NAMALWA (cell line): ENCODE measurements around the gene NEK6.
A peak's percentile ranks its signal among the peaks of the same experiment; 100 is the strongest.

ENCODE experiments used
- DNase-seq: peaks from one replicate; pipeline ENCODE4 v3.0.0-alpha.2; 2015; ENCODE audit warnings: low spot score

The NEK6 gene

GRCh38 chr9:124373851-124374250 lies 116.1 kb downstream of the NEK6 start:
- DNase-seq: no peak

- DNase-seq: no peak
Measured at GRCh38 chr9:124375726-124376125, 118.0 kb downstream of the NEK6 start.

- no peak for DNase-seq
Measured at GRCh38 chr9:124376329-124376728, 118.6 kb downstream of the NEK6 start.

GRCh38 chr9:124377551-124378406 lies 120.0 kb downstream of the NEK6 start:
- no peak for DNase-seq

- DNase-seq: no peak
Measured at GRCh38 chr9:124381170-124381945, 123.6 kb downstream of the NEK6 start.

- DNase-seq: no peak
Measured at GRCh38 chr9:124384210-124384609, 126.5 kb downstream of the NEK6 start.

GRCh38 chr9:124384846-124385245 lies 127.1 kb downstream of the NEK6 start:
- DNase-seq: no peak

GRCh38 chr9:124385623-124386022 lies 127.9 kb downstream of the NEK6 start:
- DNase-seq: no peak

- DNase-seq: no peak
Measured at GRCh38 chr9:124386201-124386600, 128.5 kb downstream of the NEK6 start.

GRCh38 chr9:124388275-124389048 lies 130.7 kb downstream of the NEK6 start:
- DNase-seq: peak; percentile 33

- DNase-seq: no peak
Measured at GRCh38 chr9:124389146-124389939, 131.6 kb downstream of the NEK6 start.

GRCh38 chr9:124390794-124391658 lies 133.3 kb downstream of the NEK6 start:
- DNase-seq: no peak

- no peak for DNase-seq
Measured at GRCh38 chr9:124392254-124392870, 134.6 kb downstream of the NEK6 start.

GRCh38 chr9:124392871-124393460 lies 135.2 kb downstream of the NEK6 start:
- no peak for DNase-seq

- no peak for DNase-seq
Measured at GRCh38 chr9:124394167-124394566, 136.4 kb downstream of the NEK6 start.

- DNase-seq: no peak
Measured at GRCh38 chr9:124394596-124394995, 136.8 kb downstream of the NEK6 start.

GRCh38 chr9:124395826-124396225 lies 138.1 kb downstream of the NEK6 start:
- DNase-seq: no peak

GRCh38 chr9:124398191-124398935 lies 140.6 kb downstream of the NEK6 start:
- no peak for DNase-seq
